Suprapubic skin (tissue), 4 donors: ENCODE measurements around the gene RIPOR3. TPM values are rescaled to one million over a fixed set of nuclear protein-coding genes. Genes with fewer than 3 reads are reported as not detected.

Experiments
- DNase-seq, 2 donors: peaks; one replicate each; pipeline ENCODE4 v3.0.0-alpha.2; 2019; ENCODE audit warnings: low spot score in 2 of 2
- H3K27ac ChIP-seq: fragments of 200-600 bp; sonication (generic); one replicate; pipeline ENCODE4 v1.5.1; 2019
- H3K27me3 ChIP-seq: fragments of 200-600 bp; sonication (generic); one replicate; pipeline ENCODE4 v1.5.1; 2019
- H3K36me3 ChIP-seq: fragments of 200-600 bp; sonication (generic); one replicate; pipeline ENCODE4 v1.5.1; 2019
- H3K4me1 ChIP-seq: fragments of 200-600 bp; sonication (generic); one replicate; pipeline ENCODE4 v1.5.1; 2019
- H3K4me3 ChIP-seq: fragments of 200-600 bp; sonication (generic); one replicate; pipeline ENCODE4 v1.5.1; 2019; ENCODE audit warnings: mild to moderate bottlenecking
- H3K9me3 ChIP-seq: fragments of 200-600 bp; sonication (generic); one replicate; pipeline ENCODE4 v1.5.1; 2019
- EP300 ChIP-seq: sonication (generic); formaldehyde crosslinking; IDR thresholded peaks from one replicate; pipeline ENCODE4 v1.6.1; 2017; ENCODE audit warnings: antibody characterized with exemption
- POLR2A ChIP-seq, 2 donors: fragments of 450-650 bp; IDR thresholded peaks; one replicate each; pipeline ENCODE4 v1.6.1; 2017; ENCODE audit warnings: antibody characterized with exemption in 2 of 2, mild to moderate bottlenecking in 2 of 2, moderate library complexity in 2 of 2
- POLR2AphosphoS5 ChIP-seq, 3 donors: sonication (generic); formaldehyde crosslinking; IDR thresholded peaks; one replicate each; pipeline ENCODE4 v1.6.1; 2017; ENCODE audit warnings: antibody characterized with exemption in 3 of 3
- WGBS: methylation state at CpG from one replicate; pipeline ENCODE4 v1.1.5; 2018; 5-methylcytosine and 5-hydroxymethylcytosine counted together
- total RNA-seq, 4 donors: library from RNA; depleted of rRNA; stranded (reverse); fragments of >200 nt; gene quantifications; one replicate each; pipeline ENCODE4 v1.1.0, GENCODE V29; 2016
- TF ChIP-seq, protein P1 (sequence below), 2 donors: fragments of 200-600 bp in 1 of 2; fragments of 450-650 bp in 1 of 2; sonication (generic) in 1 of 2; IDR thresholded peaks; one replicate each; pipeline ENCODE4 v1.5.1; 2016 to 2019; ENCODE audit warnings: antibody characterized with exemption in 2 of 2, mild to moderate bottlenecking in 1 of 2, moderate library complexity in 1 of 2

The RIPOR3 gene
- total RNA-seq, 4 donors from 2014 or later = 3.3 to 10.1 (median 5.3) TPM

DNA sequence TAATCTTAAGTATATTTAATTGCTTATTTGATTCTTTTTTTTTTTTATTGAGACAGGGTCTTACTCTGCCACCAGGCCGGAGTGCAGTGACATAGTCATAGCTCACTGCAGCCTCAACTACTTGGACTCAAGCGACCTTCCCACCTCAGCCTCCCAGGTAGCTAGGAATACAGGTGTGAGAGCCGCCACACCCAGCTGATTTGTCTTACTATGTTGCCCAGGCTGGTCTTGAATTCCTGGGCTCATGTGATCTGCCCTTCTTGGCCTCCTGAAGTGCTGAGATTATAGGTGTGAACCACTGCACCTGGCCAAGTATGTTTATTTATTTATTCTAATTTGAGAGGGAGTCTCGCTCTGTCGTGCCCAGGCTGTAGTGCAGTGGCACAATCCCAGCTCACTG, 142.9 kb downstream of the RIPOR3 start:
- no peak overlapping the region for H3K27ac ChIP-seq
- no peak for DNase-seq
- TF ChIP-seq POLR2AphosphoS5 (IDR thresholded peaks at IDR 0.05) (no peak), EP300 (no peak), POLR2A (IDR thresholded peaks at IDR 0.05) (no peak)
- TF ChIP-seq, protein P1, sequence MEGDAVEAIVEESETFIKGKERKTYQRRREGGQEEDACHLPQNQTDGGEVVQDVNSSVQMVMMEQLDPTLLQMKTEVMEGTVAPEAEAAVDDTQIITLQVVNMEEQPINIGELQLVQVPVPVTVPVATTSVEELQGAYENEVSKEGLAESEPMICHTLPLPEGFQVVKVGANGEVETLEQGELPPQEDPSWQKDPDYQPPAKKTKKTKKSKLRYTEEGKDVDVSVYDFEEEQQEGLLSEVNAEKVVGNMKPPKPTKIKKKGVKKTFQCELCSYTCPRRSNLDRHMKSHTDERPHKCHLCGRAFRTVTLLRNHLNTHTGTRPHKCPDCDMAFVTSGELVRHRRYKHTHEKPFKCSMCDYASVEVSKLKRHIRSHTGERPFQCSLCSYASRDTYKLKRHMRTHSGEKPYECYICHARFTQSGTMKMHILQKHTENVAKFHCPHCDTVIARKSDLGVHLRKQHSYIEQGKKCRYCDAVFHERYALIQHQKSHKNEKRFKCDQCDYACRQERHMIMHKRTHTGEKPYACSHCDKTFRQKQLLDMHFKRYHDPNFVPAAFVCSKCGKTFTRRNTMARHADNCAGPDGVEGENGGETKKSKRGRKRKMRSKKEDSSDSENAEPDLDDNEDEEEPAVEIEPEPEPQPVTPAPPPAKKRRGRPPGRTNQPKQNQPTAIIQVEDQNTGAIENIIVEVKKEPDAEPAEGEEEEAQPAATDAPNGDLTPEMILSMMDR (IDR thresholded peaks at IDR 0.05) = no peak

DNA sequence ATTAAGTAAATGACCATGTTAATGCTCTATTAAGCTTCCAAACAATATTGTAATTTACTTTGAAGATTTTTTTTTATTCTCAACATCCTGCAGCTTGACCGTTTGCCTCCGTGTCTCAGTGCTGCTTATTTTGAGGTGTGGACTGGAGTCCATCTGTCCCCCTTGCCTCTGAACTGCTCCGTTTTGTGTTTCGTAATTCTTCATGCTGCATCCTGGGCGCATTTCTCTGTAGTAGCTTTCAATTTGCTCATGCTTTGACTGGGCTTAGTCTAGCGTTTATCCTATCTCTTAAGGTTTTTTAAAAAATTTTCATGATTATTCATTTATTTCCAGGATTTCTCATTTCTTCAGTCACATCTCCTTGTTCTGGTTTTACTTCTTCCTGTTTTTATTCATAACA, 143.4 kb downstream of the RIPOR3 start:
- Histone ChIP-seq H3K4me1 (peaks cover 21% of the 10 kb centered on the region), H3K27me3 (no peaks in the 10 kb centered on the region), H3K36me3 (no peaks in the 10 kb centered on the region), H3K4me3 (no peak overlapping the region), H3K27ac (no peak overlapping the region), H3K9me3 (no peaks in the 10 kb centered on the region)
- WGBS = 93% methylated on average over 6 of the region's 6 CpGs
- TF ChIP-seq EP300 (no peak), POLR2A (IDR thresholded peaks at IDR 0.05) (no peak), POLR2AphosphoS5 (IDR thresholded peaks at IDR 0.05) (no peak)
- TF ChIP-seq, protein P1 (IDR thresholded peaks at IDR 0.05) = no peak
- DNase-seq = no peak

More for the DNA sequence above, 142.9 kb downstream of the RIPOR3 start:
- no peaks in the 10 kb centered on the region for H3K9me3 ChIP-seq
- no peaks in the 10 kb centered on the region for H3K27me3 ChIP-seq
- no peak overlapping the region for H3K4me3 ChIP-seq
- no peaks in the 10 kb centered on the region for H3K36me3 ChIP-seq
- WGBS = 65% methylated on average over 5 of the region's 5 CpGs
- H3K4me1 ChIP-seq = peaks cover 18% of the 10 kb centered on the region

DNA sequence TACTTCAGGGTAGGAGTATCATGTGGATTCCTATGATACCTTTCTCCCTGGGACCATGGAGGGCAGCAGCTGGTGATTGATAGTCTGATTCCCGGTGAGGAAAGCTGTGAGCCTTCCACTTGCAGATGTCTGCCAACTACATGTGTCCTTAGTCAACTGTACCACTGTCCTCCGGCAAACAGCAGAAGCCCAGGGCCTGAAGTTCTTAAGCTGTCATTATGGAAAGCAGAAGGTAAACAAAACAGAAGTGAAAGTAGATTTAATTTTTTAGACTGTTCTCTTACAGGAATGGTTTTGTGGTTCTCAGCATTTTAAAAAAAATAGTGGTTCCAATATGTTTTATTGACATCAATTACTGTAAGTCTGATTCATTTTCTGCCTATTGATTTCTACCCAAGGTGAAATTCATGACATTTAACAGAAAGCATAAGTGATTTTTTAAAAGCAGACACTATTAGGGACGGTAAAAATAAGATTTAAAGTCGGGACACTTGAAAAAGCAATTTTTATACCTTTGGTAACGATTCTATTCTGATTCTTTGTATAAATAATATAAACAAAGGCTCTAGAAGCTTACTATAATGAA, 144.5 kb downstream of the RIPOR3 start:
- Histone ChIP-seq H3K9me3 (no peaks in the 10 kb centered on the region), H3K4me3 (no peak overlapping the region), H3K4me1 (peaks cover 27% of the 10 kb centered on the region), H3K36me3 (no peaks in the 10 kb centered on the region), H3K27ac (no peak overlapping the region), H3K27me3 (no peaks in the 10 kb centered on the region)
- TF ChIP-seq, protein P1 (IDR thresholded peaks at IDR 0.05) = no peak
- TF ChIP-seq POLR2A (IDR thresholded peaks at IDR 0.05) (no peak), POLR2AphosphoS5 (IDR thresholded peaks at IDR 0.05) (no peak), EP300 (no peak)
- DNase-seq = no peak
- 61% methylated on average over 5 of the region's 5 CpGs for WGBS

DNA sequence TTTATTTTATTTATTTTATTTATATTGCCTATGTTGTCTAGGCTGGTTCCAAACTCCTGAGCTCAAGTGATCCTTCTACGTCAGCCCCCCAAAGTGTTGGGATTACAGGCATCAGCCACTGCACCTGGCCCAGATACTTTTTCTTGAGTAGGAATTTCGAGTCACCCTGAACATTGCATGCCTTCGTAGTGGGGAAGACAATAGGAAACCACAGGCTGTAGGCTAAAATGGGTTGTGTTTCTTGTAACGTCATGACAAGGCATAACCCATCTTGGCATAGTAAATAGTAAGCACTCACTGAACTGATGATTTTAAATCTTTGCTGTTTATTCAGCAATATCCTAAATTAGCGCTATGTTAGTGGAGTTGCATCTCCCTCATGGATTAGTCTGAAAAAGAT, 146.2 kb downstream of the RIPOR3 start:
- Histone ChIP-seq H3K4me3 (no peak overlapping the region), H3K27me3 (no peaks in the 10 kb centered on the region), H3K36me3 (no peaks in the 10 kb centered on the region), H3K9me3 (no peaks in the 10 kb centered on the region), H3K4me1 (peaks cover 40% of the 10 kb centered on the region), H3K27ac (no peak overlapping the region)
- DNase-seq = no peak
- TF ChIP-seq POLR2AphosphoS5 (IDR thresholded peaks at IDR 0.05) (no peak), POLR2A (IDR thresholded peaks at IDR 0.05) (no peak), EP300 (no peak)
- TF ChIP-seq, protein P1 (IDR thresholded peaks at IDR 0.05) = no peak
- WGBS = 79% methylated on average over 5 of the region's 5 CpGs

DNA sequence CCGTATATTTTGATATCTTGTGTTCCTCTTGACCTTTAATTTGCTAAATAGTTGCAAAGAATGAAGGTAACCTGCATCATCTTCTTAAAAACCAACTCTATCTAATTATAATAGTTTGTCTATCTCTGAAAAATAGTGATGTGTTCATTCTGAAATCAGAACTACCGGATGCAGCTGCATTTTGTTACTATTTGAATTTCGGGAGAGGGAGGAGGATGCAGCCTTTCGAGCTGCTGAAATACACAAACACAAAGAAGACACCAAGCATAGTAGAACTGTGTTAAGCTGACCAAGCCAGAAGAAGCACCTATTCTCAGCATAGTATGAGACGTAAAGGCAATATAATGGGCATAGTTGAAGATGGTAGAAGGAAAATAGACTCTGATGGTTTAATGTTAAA, 148.0 kb downstream of the RIPOR3 start:
- Histone ChIP-seq H3K27me3 (no peaks in the 10 kb centered on the region), H3K9me3 (no peaks in the 10 kb centered on the region), H3K4me1 (peaks cover 30% of the 10 kb centered on the region), H3K27ac (no peak overlapping the region), H3K4me3 (no peak overlapping the region), H3K36me3 (no peaks in the 10 kb centered on the region)
- TF ChIP-seq EP300 = no peak
- no peak for TF ChIP-seq POLR2AphosphoS5 (IDR thresholded peaks at IDR 0.05)
- no peak for TF ChIP-seq POLR2A (IDR thresholded peaks at IDR 0.05)
- TF ChIP-seq, protein P1 (IDR thresholded peaks at IDR 0.05) = no peak
- WGBS = 75% methylated on average over 5 of the region's 5 CpGs
- no peak for DNase-seq
